HG02884 (cell line): Measurements from ENCODE around the gene E4F1.

Experiments
- ATAC-seq: cut with Tn5 transposase; IDR thresholded peaks from one replicate; pipeline ENCODE4 v1.9.1; 2021; ENCODE audit warnings: mild to moderate bottlenecking, moderate library complexity; ENCODE audit not compliant: unreplicated experiment

The E4F1 gene

GRCh38 chr16:2205967-2206313 is 17.5 kb upstream of the E4F1 start:
- ATAC-seq: no peak

GRCh38 chr16:2206420-2206779 is 17.0 kb upstream of the E4F1 start:
- no peak for ATAC-seq

- ATAC-seq: no peak
Observed at GRCh38 chr16:2206780-2207433, 16.5 kb upstream of the E4F1 start.

- ATAC-seq: no peak
Observed at GRCh38 chr16:2207872-2208271, 15.5 kb upstream of the E4F1 start.

DNA sequence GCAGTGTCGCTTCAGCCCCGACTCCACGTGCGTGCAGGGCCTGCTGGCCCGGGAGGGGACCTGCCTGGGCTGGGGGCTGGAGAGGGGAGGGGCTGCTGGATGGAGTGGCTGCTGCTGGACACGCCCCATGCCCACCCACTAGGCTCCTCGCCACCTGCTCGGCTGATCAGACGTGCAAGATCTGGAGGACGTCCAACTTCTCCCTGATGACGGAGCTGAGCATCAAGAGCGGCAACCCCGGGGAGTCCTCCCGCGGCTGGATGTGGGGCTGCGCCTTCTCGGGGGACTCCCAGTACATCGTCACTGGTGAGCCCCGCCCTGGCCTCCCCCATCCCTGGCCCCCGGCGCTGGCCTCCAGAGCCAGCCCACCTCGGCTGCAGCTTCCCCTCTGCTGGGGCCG is 15.1 kb upstream of the E4F1 start:
- ATAC-seq: no peak

DNA sequence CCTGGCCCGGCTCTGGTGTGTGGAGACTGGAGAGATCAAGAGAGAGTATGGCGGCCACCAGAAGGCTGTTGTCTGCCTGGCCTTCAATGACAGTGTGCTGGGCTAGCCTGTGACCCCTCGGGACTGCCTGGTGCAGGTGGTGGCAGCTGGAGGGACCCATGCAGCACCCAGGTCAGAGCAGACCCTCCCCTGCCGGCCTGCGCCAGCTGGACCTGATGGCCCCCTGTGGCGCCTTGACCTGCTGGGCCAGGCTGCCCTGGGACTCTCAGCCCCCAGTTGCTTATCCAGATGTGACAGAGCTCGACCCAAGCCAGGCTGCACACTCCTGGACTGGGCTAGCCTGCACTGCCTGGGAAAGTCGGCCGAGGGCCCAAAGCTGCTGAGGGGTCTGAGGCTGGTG is 14.6 kb upstream of the E4F1 start:
- ATAC-seq: no peak

- ATAC-seq: no peak
Observed at GRCh38 chr16:2209258-2210008, 14.0 kb upstream of the E4F1 start.

- no peak for ATAC-seq
Observed at GRCh38 chr16:2210009-2210332, 13.4 kb upstream of the E4F1 start.

GRCh38 chr16:2210386-2211365 is 12.7 kb upstream of the E4F1 start, which contains the start of gene BRICD5:
TSS of gene BRICD5 (minus strand) at chr16:2210863. CDS start at chr16:2210833, 30 bp downstream.
- ATAC-seq: no peak

DNA sequence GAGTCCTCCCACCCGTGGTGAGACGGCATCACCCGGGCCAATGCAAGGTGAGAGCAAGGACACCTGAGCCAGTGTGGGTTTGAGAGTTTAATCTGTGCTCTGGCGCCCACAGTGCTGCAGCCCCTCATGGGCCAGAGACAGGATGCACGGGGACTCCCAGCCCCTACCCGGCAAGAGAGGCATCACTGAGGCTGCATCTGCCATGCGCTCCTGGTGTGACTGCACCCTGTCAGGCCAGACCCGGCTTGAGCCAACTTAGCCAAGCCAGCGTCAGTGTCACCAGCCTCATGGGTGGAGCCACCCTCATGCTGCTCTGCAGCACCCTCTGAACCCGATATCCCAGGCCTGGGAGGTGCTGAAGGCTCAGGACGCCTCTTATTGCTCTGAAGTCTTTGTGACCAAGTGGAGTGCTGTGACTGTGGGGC is 11.5 kb upstream of the E4F1 start:
- no peak for ATAC-seq

DNA sequence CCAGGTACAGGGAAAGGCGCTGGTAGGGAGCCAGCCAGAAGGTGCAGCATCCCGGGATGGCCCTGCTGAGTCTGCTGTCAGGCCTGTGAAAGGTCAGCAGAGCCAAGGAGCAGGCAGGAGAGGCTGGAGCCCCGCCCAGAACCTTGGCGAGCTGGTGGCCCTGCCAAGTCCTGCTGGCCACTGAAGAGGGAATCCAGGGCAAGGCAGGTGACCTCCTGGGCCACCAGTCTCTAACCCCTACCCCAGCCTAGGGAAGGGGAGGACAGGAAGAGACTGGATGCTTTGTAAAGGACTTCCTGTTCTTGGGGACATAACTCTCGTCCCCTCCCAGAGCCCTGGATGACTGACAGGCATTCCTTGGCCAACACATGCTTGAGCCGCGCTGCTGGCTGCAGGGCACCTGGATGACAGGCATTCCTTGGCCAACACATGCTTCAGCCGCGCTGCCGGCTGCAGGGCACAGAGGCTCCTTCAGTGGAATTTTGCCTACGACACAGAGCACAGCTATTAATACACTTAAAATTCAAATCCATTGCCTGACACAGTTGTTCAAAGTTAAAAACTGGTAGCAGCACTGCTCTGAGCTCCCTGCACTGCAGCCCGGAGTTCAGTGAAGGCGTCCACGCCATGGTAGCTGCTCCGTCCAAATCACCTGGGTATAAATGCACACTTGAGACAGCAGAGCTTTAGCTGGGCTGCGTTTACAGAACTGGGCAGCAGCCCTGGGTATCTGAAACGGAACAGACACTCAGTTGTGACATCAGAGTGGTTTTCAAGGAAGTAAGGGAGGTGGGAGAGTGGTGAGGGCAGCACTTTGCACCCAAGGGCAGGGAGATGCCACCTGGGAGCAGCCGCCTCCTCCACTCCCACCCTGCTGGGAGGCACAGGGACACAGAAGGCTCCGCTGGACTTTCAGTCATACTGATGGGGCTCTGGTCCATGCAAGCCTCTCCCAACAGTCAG is 10.7 kb upstream of the E4F1 start:
- ATAC-seq: no peak

GRCh38 chr16:2213817-2214718 is 9.3 kb upstream of the E4F1 start:
- ATAC-seq: peak; percentile 12

DNA sequence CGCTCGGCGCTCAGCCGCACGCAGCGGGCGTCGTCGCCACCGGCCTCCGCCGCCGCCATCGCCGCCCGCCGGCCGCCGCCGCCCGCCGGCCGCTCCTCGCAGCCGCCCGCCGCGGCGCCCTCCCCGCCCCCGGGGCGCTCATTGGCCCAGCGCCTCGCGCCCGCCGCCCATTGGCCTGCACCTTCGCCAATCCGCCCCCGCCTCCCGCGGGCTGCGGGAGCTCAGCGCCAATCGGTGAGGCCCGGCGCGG is 8.7 kb upstream of the E4F1 start, which contains the start of gene PGP:
PGP (minus strand) TSS at position 122 of the 250 bp plus-strand sequence; CDS start at position 59, 63 bp downstream.
- ATAC-seq: no peak

- no peak for ATAC-seq
Observed at GRCh38 chr16:2216330-2216729, 7.1 kb upstream of the E4F1 start.

GRCh38 chr16:2223942-2224486 is 623 bp downstream of the E4F1 start:
- ATAC-seq: peak; percentile 20

DNA sequence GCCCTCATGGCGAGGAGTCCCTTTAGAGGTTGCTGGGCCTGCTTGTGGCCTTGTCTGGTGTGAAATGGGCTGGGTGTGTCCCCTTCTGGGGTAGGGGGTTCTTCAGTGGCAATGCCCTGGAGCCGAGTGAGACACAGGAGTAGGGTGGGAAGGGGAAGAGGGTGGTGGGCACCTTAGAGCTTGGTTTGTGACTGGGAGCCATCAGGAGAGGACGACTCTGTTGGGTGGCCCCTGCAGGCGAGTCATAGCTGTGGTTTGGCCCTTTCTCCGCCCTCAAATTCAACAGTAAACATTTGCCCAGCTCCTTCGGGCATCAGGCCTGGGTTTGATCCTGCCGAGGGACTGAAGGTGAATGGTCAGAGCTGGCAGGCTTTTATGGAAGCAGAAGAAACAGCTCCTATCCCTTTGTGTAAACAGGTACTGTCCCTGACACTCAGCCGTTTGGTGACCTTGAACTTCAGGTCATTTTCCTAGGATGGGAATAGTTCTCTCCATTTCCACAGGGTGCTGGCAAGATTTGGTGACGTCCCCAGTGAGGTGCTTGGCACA is 2.9 kb downstream of the E4F1 start:
- no peak for ATAC-seq

- ATAC-seq: no peak
Observed at GRCh38 chr16:2226918-2227317, 3.5 kb downstream of the E4F1 start.

GRCh38 chr16:2228161-2228824 is 4.9 kb downstream of the E4F1 start:
- ATAC-seq: no peak

- no peak for ATAC-seq
Observed at GRCh38 chr16:2229091-2229490, 5.7 kb downstream of the E4F1 start.
